Measurements from ENCODE around the gene SLC1A1.

- no peak for TF ChIP-seq CTCF (IDR thresholded peaks at IDR 0.05)
- no peak for TF ChIP-seq POLR2A (IDR thresholded peaks at IDR 0.05)
Observed at GRCh38 chr9:4581861-4582565, 91.7 kb downstream of the SLC1A1 start.

Measured in uterus (tissue), 2 donors.